CD8-positive, alpha-beta memory T cell (primary cell): ENCODE measurements around the gene KLHL42. TPM values are rescaled to one million over a fixed set of nuclear protein-coding genes. Genes with fewer than 3 reads are reported as not detected.
A peak's percentile ranks its signal among the peaks of the same experiment; 100 is the strongest.

Experiments used
- CTCF ChIA-PET: fragments of 350-600 bp; sonication (Branson Sonifier 250); formaldehyde crosslinking; loops from one replicate; lab custom pipeline; 2021; ENCODE audit warnings: antibody characterized with exemption; lab: Charles Lee
- POLR2A ChIA-PET: fragments of 350-600 bp; sonication (Branson Sonifier 250); formaldehyde crosslinking; loops from one replicate; lab custom pipeline; 2021; ENCODE audit warnings: antibody characterized with exemption; lab: Charles Lee
- DNase-seq, 5 donors: peaks; one replicate each; pipeline versions ENCODE4 v3.0.0 to v3.0.0-alpha.2; 2020 to 2022; ENCODE audit warnings: mixed read lengths in 1 of 5
- H3K27ac ChIP-seq: one replicate; pipeline ENCODE4 v1.7.0; 2013; ENCODE audit warnings: low read depth, mild to moderate bottlenecking, low read length, moderate library complexity
- H3K27me3 ChIP-seq: 2 replicates; pipeline ENCODE4 v1.7.0; 2013; ENCODE audit warnings: low read length, mild to moderate bottlenecking; ENCODE audit not compliant: insufficient read depth, poor library complexity, severe bottlenecking
- H3K36me3 ChIP-seq: 2 replicates; pipeline ENCODE4 v1.7.0; 2013; ENCODE audit warnings: mild to moderate bottlenecking, low read length, moderate library complexity; ENCODE audit not compliant: insufficient read depth
- H3K4me1 ChIP-seq: 2 replicates; pipeline ENCODE4 v1.7.0; 2013; ENCODE audit warnings: mild to moderate bottlenecking, low read length, moderate library complexity; ENCODE audit not compliant: insufficient read depth
- H3K4me3 ChIP-seq: 2 replicates; pipeline ENCODE4 v1.7.0; 2013; ENCODE audit warnings: mild to moderate bottlenecking, low read length
- H3K9me3 ChIP-seq: 2 replicates; pipeline ENCODE4 v1.7.0; 2013; ENCODE audit warnings: mild to moderate bottlenecking, low read length
- H3K27ac Mint-ChIP-seq, 8 donors: one replicate each; pipeline ENCODE4 v1.8.0; 2020 to 2021; ENCODE audit warnings: mixed read lengths in 8 of 8, mild to moderate bottlenecking in 6 of 8, inconsistent platforms in 3 of 8, moderate library complexity in 3 of 8
- H3K27me3 Mint-ChIP-seq, 2 donors: one replicate each; pipeline ENCODE4 v1.8.0; 2020 to 2021; ENCODE audit warnings: mixed read lengths in 2 of 2, mild to moderate bottlenecking in 1 of 2, moderate library complexity in 1 of 2
- H3K36me3 Mint-ChIP-seq, 3 donors: one replicate each; pipeline ENCODE4 v1.8.0; 2020 to 2021; ENCODE audit warnings: mixed read lengths in 3 of 3, inconsistent platforms in 1 of 3, mild to moderate bottlenecking in 1 of 3
- H3K4me1 Mint-ChIP-seq, 3 donors: one replicate each; pipeline ENCODE4 v1.8.0; 2020 to 2021; ENCODE audit warnings: mixed read lengths in 3 of 3, inconsistent platforms in 1 of 3, mild to moderate bottlenecking in 1 of 3
- H3K4me3 Mint-ChIP-seq, 7 donors: one replicate each; pipeline ENCODE4 v1.8.0; 2020 to 2021; ENCODE audit warnings: mixed read lengths in 7 of 7, mild to moderate bottlenecking in 6 of 7, moderate library complexity in 4 of 7, inconsistent platforms in 2 of 7
- H3K9me3 Mint-ChIP-seq, 5 donors: one replicate each; pipeline ENCODE4 v1.8.0; 2020 to 2022; ENCODE audit warnings: mixed read lengths in 5 of 5, mild to moderate bottlenecking in 3 of 5, moderate library complexity in 2 of 5, inconsistent platforms in 1 of 5
- polyA plus RNA-seq: library from polyadenylated mRNA; unstranded; fragments of 300-500 nt; fragmentation: Illumina TruSeq; gene quantifications from one replicate; pipeline ENCODE4 v1.2.3, GENCODE V29; 2021
- total RNA-seq, 2 experiments: library from RNA; stranded (reverse); gene quantifications; one replicate each; pipeline ENCODE4 v1.2.3, GENCODE V29; 2021

KLHL42 gene
- total and polyA plus RNA-seq, 3 experiments from 2014 or later, result 9.5 to 14.1 (median 14.1) TPM

DNA sequence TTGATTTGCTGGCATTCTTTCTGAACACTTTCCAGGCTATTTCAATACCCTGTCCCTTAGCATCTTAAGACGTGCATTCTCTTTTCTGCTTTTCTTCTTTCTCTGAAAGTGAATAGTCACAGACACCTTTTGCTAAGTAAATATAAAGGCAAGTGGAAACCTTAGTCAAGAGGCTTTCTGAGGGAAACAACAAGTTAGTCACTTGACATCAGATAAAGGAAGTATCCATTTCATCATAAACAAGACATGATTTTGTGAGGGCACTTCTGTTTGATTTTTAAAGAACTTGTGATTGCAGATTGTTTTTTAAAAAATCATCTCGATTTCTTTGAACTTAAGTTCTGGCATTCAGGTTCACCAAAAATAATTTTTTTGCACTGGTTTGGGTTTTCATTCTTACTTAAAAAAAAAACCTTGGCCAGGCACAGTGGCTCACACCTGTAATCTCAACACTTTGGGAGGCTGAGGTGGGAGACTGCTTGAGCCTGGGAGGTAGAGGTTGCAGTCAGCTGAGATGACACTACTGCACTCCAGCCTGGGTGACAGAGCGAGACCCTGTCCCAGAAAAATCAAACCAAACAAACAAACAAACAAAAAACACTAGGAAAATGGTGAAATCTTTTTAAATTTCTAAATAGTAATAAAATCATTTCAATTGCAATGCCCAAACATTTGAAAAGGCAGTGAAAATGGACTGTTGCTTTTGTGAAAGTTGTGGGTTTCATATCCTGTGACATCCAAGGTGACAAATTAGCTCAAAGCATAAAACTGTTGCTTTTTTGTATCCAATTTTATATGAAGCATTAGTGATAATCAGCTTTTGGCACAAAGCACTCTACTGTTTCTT, 8.3 kb upstream of the KLHL42 start:
- Histone ChIP-seq H3K27ac (no peak overlapping the region), H3K36me3 (no peaks in the 10 kb centered on the region), H3K4me3 (no peak overlapping the region), H3K4me1 (no peaks in the 10 kb centered on the region), H3K27me3 (no peaks in the 10 kb centered on the region), H3K9me3 (no peaks in the 10 kb centered on the region)
- no peak for DNase-seq
- H3K36me3 Mint-ChIP-seq, result peaks cover 0 to 1% (median 0%) of the 10 kb centered on the region in 3 donors
- no peak overlapping the region for H3K4me3 Mint-ChIP-seq
- ChIA-PET CTCF (no interaction called here), POLR2A (no interaction called here)
- no peaks in the 10 kb centered on the region for H3K9me3 Mint-ChIP-seq
- peak overlapping the region in 1 of 8 donors; percentile 78 for H3K27ac Mint-ChIP-seq
- H3K4me1 Mint-ChIP-seq, result peaks cover 0 to 4% (median 2%) of the 10 kb centered on the region in 3 donors
- no peaks in the 10 kb centered on the region for H3K27me3 Mint-ChIP-seq

GRCh38 chr12:27772328-27773049, 7.5 kb upstream of the KLHL42 start:
- H3K27ac ChIP-seq, result no peak overlapping the region
- no peaks in the 10 kb centered on the region for H3K27me3 ChIP-seq
- H3K4me3 ChIP-seq, result no peak overlapping the region
- POLR2A ChIA-PET, result no interaction called here
- H3K36me3 ChIP-seq, result no peaks in the 10 kb centered on the region
- H3K4me1 Mint-ChIP-seq, result peaks cover 0 to 4% (median 2%) of the 10 kb centered on the region in 3 donors
- H3K27ac Mint-ChIP-seq, result no peak overlapping the region
- CTCF ChIA-PET, result no interaction called here
- no peaks in the 10 kb centered on the region for H3K9me3 ChIP-seq
- peaks cover 0 to 1% (median 0%) of the 10 kb centered on the region in 3 donors for H3K36me3 Mint-ChIP-seq
- no peaks in the 10 kb centered on the region for H3K9me3 Mint-ChIP-seq
- H3K4me3 Mint-ChIP-seq, result no peak overlapping the region
- no peaks in the 10 kb centered on the region for H3K4me1 ChIP-seq
- no peaks in the 10 kb centered on the region for H3K27me3 Mint-ChIP-seq
- DNase-seq, result no peak

- Histone ChIP-seq H3K4me1 (peaks cover 22% of the 10 kb centered on the region), H3K9me3 (no peaks in the 10 kb centered on the region), H3K4me3 (no peak overlapping the region), H3K36me3 (no peaks in the 10 kb centered on the region), H3K27me3 (no peaks in the 10 kb centered on the region), H3K27ac (no peak overlapping the region)
- ChIA-PET CTCF (no interaction called here), POLR2A (interaction anchor here (0.5 kb wide), 1 partner anchor 9 kb away, joined by 4 read pairs; no protein-coding TSS in a partner anchor)
- H3K9me3 Mint-ChIP-seq, result no peaks in the 10 kb centered on the region
- peaks cover 16 to 23% (median 22%) of the 10 kb centered on the region in 3 donors for H3K4me1 Mint-ChIP-seq
- peak overlapping the region in 5 of 7 donors; percentile 2 to 83 (median 53) for H3K4me3 Mint-ChIP-seq
- peak overlapping the region in 1 of 8 donors; percentile 59 for H3K27ac Mint-ChIP-seq
- H3K27me3 Mint-ChIP-seq, result no peaks in the 10 kb centered on the region
- DNase-seq, result no peak
- peaks cover 0 to 4% (median under 1%) of the 10 kb centered on the region in 3 donors for H3K36me3 Mint-ChIP-seq
These were observed 2.9 kb upstream of the KLHL42 start for GRCh38 chr12:27777141-27777540.

DNA sequence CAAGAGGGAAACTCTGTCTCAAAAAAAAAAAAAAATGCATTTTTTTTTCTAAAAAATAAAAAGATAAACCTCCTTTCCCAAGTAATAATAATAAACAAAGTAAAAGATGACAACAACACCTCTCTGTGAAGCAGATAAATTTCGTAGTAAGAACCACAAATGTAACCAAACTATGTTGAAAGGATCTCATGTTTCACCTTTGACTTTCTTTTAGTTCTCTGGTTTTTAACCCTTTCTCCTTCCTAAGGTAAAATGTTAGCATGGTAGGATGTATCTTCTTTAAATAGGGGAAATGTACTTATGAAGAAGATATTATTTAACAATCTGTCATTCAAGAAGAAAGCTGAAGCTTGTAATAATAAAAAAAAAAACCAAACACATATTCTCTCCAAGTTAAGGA, 1.8 kb upstream of the KLHL42 start:
- H3K4me1 ChIP-seq, result peaks cover 27% of the 10 kb centered on the region
- Mint-ChIP-seq H3K36me3 (peaks cover 0 to 7% (median 6%) of the 10 kb centered on the region in 3 donors), H3K27me3 (no peaks in the 10 kb centered on the region), H3K27ac (no peak overlapping the region), H3K9me3 (no peaks in the 10 kb centered on the region), H3K4me3 (peak overlapping the region; percentile 1 to 93 (median 51)), H3K4me1 (peaks cover 23 to 33% (median 29%) of the 10 kb centered on the region in 3 donors)
- POLR2A ChIA-PET, result no interaction called here
- no peaks in the 10 kb centered on the region for H3K27me3 ChIP-seq
- no peak overlapping the region for H3K4me3 ChIP-seq
- H3K36me3 ChIP-seq, result no peaks in the 10 kb centered on the region
- no peak for DNase-seq
- CTCF ChIA-PET, result no interaction called here
- no peak overlapping the region for H3K27ac ChIP-seq
- no peaks in the 10 kb centered on the region for H3K9me3 ChIP-seq

GRCh38 chr12:27779416-27779919, 565 bp upstream of the KLHL42 start:
- Histone ChIP-seq H3K4me3 (peak overlapping the region; percentile 78), H3K27ac (peak overlapping the region; percentile 31), H3K36me3 (no peaks in the 10 kb centered on the region), H3K4me1 (peaks cover 27% of the 10 kb centered on the region), H3K27me3 (no peaks in the 10 kb centered on the region), H3K9me3 (no peaks in the 10 kb centered on the region)
- ChIA-PET POLR2A (interaction anchor here (0.5 to 1.4 kb wide), 4 partner anchors 26 to 913 kb away, joined by 3 to 5 read pairs (median 4); partner anchors contain the start of gene MRPS35), CTCF (interaction anchor here (0.9 to 2.2 kb wide), 5 partner anchors 10 to 60 kb away, joined by 3 to 8 read pairs (median 4); no protein-coding TSS in a partner anchor)
- Mint-ChIP-seq H3K27ac (peak overlapping the region in 7 of 8 donors; percentile 43 to 92 (median 90)), H3K4me3 (peak overlapping the region; percentile 89 to 93 (median 91)), H3K36me3 (peaks cover 0 to 10% (median 7%) of the 10 kb centered on the region in 3 donors), H3K27me3 (no peaks in the 10 kb centered on the region), H3K4me1 (peaks cover 25 to 41% (median 33%) of the 10 kb centered on the region in 3 donors), H3K9me3 (no peaks in the 10 kb centered on the region)
- no peak for DNase-seq

DNA sequence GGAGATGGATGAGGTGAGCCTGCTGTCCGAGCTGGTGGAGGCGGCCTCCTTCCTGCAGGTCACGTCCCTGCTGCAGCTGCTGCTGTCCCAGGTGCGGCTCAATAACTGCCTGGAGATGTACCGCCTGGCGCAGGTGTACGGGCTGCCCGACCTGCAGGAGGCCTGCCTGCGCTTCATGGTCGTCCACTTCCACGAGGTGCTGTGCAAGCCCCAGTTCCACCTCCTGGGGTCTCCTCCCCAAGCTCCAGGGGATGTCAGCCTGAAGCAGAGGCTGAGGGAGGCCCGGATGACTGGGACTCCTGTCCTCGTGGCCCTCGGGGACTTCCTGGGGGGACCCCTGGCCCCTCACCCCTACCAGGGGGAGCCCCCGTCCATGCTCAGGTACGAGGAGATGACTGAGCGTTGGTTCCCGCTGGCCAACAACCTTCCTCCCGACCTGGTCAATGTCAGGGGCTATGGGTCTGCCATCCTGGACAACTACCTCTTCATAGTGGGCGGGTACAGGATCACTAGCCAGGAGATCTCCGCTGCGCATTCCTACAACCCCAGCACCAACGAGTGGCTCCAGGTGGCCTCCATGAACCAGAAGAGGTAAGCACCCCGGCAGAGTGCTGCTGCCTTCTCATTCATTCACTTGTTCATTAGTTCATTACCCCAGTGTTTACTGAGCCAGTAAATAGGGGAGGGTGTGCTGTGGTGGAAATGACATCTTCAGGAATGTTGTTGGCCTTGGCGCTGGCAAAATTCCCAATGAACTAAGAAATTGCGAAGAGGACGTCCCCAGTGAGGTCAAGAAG, 777 bp downstream of the KLHL42 start:
- peak overlapping the region; percentile 83 for H3K4me3 ChIP-seq
- no peaks in the 10 kb centered on the region for H3K27me3 ChIP-seq
- Mint-ChIP-seq H3K27me3 (no peaks in the 10 kb centered on the region), H3K27ac (peak overlapping the region in 7 of 8 donors; percentile 47 to 84 (median 56)), H3K4me1 (peaks cover 33 to 52% (median 45%) of the 10 kb centered on the region in 3 donors), H3K4me3 (peak overlapping the region; percentile 82 to 91 (median 83)), H3K9me3 (no peaks in the 10 kb centered on the region), H3K36me3 (peaks cover 0 to 11% (median 9%) of the 10 kb centered on the region in 3 donors)
- H3K9me3 ChIP-seq, result no peaks in the 10 kb centered on the region
- POLR2A ChIA-PET, result interaction anchor here (1.1 kb wide), 1 partner anchor 41 kb away, joined by 5 read pairs; no protein-coding TSS in a partner anchor
- H3K27ac ChIP-seq, result peak overlapping the region; percentile 65
- CTCF ChIA-PET, result interaction anchor here (1.0 to 2.2 kb wide), 5 partner anchors 8 to 71 kb away, joined by 3 to 8 read pairs (median 4); no protein-coding TSS in a partner anchor
- no peaks in the 10 kb centered on the region for H3K36me3 ChIP-seq
- H3K4me1 ChIP-seq, result peaks cover 27% of the 10 kb centered on the region
- DNase-seq, result peak in 3 of 5 donors; percentile 3 to 56 (median 6)

DNA sequence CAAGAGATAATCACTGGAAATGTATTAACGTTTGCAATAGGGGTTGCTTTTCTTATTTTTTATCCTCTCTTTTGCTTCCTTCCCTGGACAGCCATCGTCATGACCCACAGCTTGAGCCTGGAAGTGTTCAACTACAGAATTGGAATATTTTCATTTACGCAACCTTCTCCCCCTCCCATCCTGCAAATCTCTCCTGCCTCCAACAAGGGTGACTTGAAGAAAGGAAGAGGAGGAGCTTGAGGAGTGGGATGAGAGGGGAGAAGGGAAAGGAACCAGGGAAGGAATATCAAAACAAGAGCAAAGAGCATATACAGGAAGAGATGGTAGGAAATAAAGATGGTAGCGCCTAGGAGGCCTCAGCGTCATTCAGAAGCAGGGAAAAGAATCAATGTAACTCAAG, 1.6 kb downstream of the KLHL42 start:
- Histone ChIP-seq H3K27ac (no peak overlapping the region), H3K4me1 (peaks cover 27% of the 10 kb centered on the region), H3K4me3 (no peak overlapping the region), H3K9me3 (no peaks in the 10 kb centered on the region), H3K36me3 (no peaks in the 10 kb centered on the region), H3K27me3 (no peaks in the 10 kb centered on the region)
- no peaks in the 10 kb centered on the region for H3K9me3 Mint-ChIP-seq
- CTCF ChIA-PET, result no interaction called here
- no peak for DNase-seq
- peaks cover 38 to 58% (median 51%) of the 10 kb centered on the region in 3 donors for H3K4me1 Mint-ChIP-seq
- peak overlapping the region; percentile 82 to 91 (median 83) for H3K4me3 Mint-ChIP-seq
- POLR2A ChIA-PET, result no interaction called here
- H3K36me3 Mint-ChIP-seq, result peaks cover 0 to 11% (median 10%) of the 10 kb centered on the region in 3 donors
- H3K27me3 Mint-ChIP-seq, result no peaks in the 10 kb centered on the region
- peak overlapping the region in 3 of 8 donors; percentile 56 to 79 (median 78) for H3K27ac Mint-ChIP-seq
